ENCODE data around the gene ABHD16B. TPM values are rescaled to one million over a fixed set of nuclear protein-coding genes. Genes with fewer than 3 reads are reported as not detected.

The ABHD16B gene
- total and polyA plus RNA-seq, 2 of the 13 experiments (the other 11 are each of a cell fraction or from before 2014, with no cell fraction given), result not detected

- TF ChIP-seq HNRNPK (IDR thresholded peaks at IDR 0.05; ENCODE audit: low read depth, low read length, poor library complexity, severe bottlenecking), result no peak
- TF ChIP-seq MED8 (CRISPR knock-in tag; IDR thresholded peaks at IDR 0.05; ENCODE audit: insufficient replicate concordance), result no peak
- 0 out of 2 replicates have a peak, but pooled peaks have one; percentile 17 for TF ChIP-seq ZNF335 (CRISPR knock-in tag; IDR thresholded peaks at IDR 0.05)
- TF ChIP-seq IRF1 (CRISPR knock-in tag; IDR thresholded peaks at IDR 0.05; ENCODE audit: low read depth), result 0 out of 2 replicates have a peak, but pooled peaks have one; percentile 48
- no peak for TF ChIP-seq TFAP4 (IDR thresholded peaks at IDR 0.05; ENCODE audit: borderline replicate concordance, low read depth)
- TF ChIP-seq ZNF350 (CRISPR knock-in tag; IDR thresholded peaks at IDR 0.05; ENCODE audit: borderline replicate concordance, low read depth), result no peak
- no peak; the same call in 1 of the 2 replicates for TF ChIP-seq ZNF724P (CRISPR knock-in tag; IDR thresholded peaks at IDR 0.05; ENCODE audit: borderline replicate concordance)
- no peak for TF ChIP-seq ZNF253 (CRISPR knock-in tag; IDR thresholded peaks at IDR 0.05; ENCODE audit: borderline replicate concordance)
- TF ChIP-seq MAFG (CRISPR knock-in tag; IDR thresholded peaks at IDR 0.05), result no peak
- TF ChIP-seq ZNF83 (CRISPR knock-in tag; IDR thresholded peaks at IDR 0.05; ENCODE audit: borderline replicate concordance), result no peak
- peak; percentile 16; the same call in 1 of the 2 replicates for TF ChIP-seq ZNF572 (CRISPR knock-in tag; IDR thresholded peaks at IDR 0.05)
- TF ChIP-seq ZFP41 (CRISPR knock-in tag; IDR thresholded peaks at IDR 0.05; ENCODE audit: borderline replicate concordance), result no peak
- TF ChIP-seq ZNF710 (CRISPR knock-in tag; IDR thresholded peaks at IDR 0.05; ENCODE audit: borderline replicate concordance), result no peak
- no peak for TF ChIP-seq RARG (CRISPR knock-in tag; IDR thresholded peaks at IDR 0.05; ENCODE audit: low read depth)
- TF ChIP-seq SSRP1 (CRISPR knock-in tag; IDR thresholded peaks at IDR 0.05), result no peak
- no peak for TF ChIP-seq STAT6 (CRISPR knock-in tag; IDR thresholded peaks at IDR 0.05; ENCODE audit: borderline replicate concordance)
- TF ChIP-seq ZNF878 (CRISPR knock-in tag; IDR thresholded peaks at IDR 0.05), result no peak
- no peak for TF ChIP-seq DBP (CRISPR knock-in tag; IDR thresholded peaks at IDR 0.05; ENCODE audit: not compliant biosample characterization)
- 0 out of 2 replicates have a peak, but pooled peaks have one; percentile 32 for TF ChIP-seq NR2C2 (CRISPR knock-in tag; IDR thresholded peaks at IDR 0.05; ENCODE audit: borderline replicate concordance)
- no peak for TF ChIP-seq ZNF33A (CRISPR knock-in tag; IDR thresholded peaks at IDR 0.05; ENCODE audit: borderline replicate concordance)
- TF ChIP-seq BHLHE40 (IDR thresholded peaks at IDR 0.05; ENCODE audit: low read length), result no peak
Observed at GRCh38 chr20:63833776-63834490, 27.4 kb upstream of the ABHD16B start (continued).

Measured in HepG2 (cell line).